OCI-LY3 (cell line): Measurements from ENCODE around the gene PCSK7.

Experiments
- EZH2phosphoT487 ChIP-seq: fragments of 200-600 bp; shearing (Covaris generic); IDR thresholded peaks from 2 replicates; pipeline ENCODE4 v1.6.1; 2018; ENCODE audit warnings: antibody characterized with exemption, mixed run types, low read depth
- TF ChIP-seq, protein P1 (sequence below): fragments of 200-600, 300-600 bp; sonication (generic); IDR thresholded peaks from 2 replicates; pipeline ENCODE4 v1.5.1; 2014; ENCODE audit warnings: antibody characterized with exemption, low read length, low read depth

DNA sequence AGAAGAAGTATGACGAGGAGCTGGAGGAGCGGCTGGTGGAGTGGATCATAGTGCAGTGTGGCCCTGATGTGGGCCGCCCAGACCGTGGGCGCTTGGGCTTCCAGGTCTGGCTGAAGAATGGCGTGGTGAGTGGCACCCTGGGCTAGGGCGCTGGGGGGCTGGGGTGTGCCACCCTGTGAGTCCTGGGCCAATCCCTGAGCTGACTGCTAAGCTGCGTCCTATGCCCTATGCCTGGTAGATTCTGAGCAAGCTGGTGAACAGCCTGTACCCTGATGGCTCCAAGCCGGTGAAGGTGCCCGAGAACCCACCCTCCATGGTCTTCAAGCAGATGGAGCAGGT is 28.8 kb downstream of the PCSK7 start:
- TF ChIP-seq, protein P1, sequence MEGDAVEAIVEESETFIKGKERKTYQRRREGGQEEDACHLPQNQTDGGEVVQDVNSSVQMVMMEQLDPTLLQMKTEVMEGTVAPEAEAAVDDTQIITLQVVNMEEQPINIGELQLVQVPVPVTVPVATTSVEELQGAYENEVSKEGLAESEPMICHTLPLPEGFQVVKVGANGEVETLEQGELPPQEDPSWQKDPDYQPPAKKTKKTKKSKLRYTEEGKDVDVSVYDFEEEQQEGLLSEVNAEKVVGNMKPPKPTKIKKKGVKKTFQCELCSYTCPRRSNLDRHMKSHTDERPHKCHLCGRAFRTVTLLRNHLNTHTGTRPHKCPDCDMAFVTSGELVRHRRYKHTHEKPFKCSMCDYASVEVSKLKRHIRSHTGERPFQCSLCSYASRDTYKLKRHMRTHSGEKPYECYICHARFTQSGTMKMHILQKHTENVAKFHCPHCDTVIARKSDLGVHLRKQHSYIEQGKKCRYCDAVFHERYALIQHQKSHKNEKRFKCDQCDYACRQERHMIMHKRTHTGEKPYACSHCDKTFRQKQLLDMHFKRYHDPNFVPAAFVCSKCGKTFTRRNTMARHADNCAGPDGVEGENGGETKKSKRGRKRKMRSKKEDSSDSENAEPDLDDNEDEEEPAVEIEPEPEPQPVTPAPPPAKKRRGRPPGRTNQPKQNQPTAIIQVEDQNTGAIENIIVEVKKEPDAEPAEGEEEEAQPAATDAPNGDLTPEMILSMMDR, result no peak
- no peak for TF ChIP-seq EZH2phosphoT487
